GM18498 (cell line): ENCODE measurements around the gene C1orf122.
"Not testable (repeated sequence)": the region's sequence is repeated elsewhere in the genome, so short reads cannot be mapped to it uniquely, and the experiment has no call there.

ENCODE experiments used
- ATAC-seq: cut with Tn5 transposase; IDR thresholded peaks from one replicate; pipeline ENCODE4 v1.9.1; 2021; ENCODE audit warnings: mild to moderate bottlenecking, moderate library complexity; ENCODE audit not compliant: unreplicated experiment

The C1orf122 gene

GRCh38 chr1:37807555-37808368, at the start of gene C1orf122, which contains the start of gene YRDC:
TSS of gene C1orf122 (plus strand) at chr1:37807790. CDS start at chr1:37808405, 615 bp downstream.
TSS of gene YRDC (minus strand) at chr1:37808208. CDS start at chr1:37808180, 28 bp downstream.
- ATAC-seq, result peak; percentile 89

GRCh38 chr1:37759451-37759850, 48.1 kb upstream of the C1orf122 start:
- ATAC-seq, result no peak

- no peak for ATAC-seq
Measured at GRCh38 chr1:37761416-37762095, 46.0 kb upstream of the C1orf122 start.

GRCh38 chr1:37762516-37762915, 45.1 kb upstream of the C1orf122 start:
- ATAC-seq, result no peak

GRCh38 chr1:37763791-37764413, 43.7 kb upstream of the C1orf122 start:
- no peak for ATAC-seq

GRCh38 chr1:37764414-37764825, 43.2 kb upstream of the C1orf122 start:
- no peak for ATAC-seq

- no peak for ATAC-seq
Measured at GRCh38 chr1:37764888-37765441, 42.6 kb upstream of the C1orf122 start, which contains the start of gene EPHA10. TSS of gene EPHA10 (minus strand) at chr1:37765120. CDS start at chr1:37765066, 54 bp downstream.

- ATAC-seq, result no peak
Measured at GRCh38 chr1:37765916-37766664, 41.5 kb upstream of the C1orf122 start.

- ATAC-seq, result no peak
Measured at GRCh38 chr1:37767488-37767887, 40.1 kb upstream of the C1orf122 start.

GRCh38 chr1:37771440-37771839, 36.1 kb upstream of the C1orf122 start:
- not testable (repeated sequence) for ATAC-seq

GRCh38 chr1:37776946-37777516, 30.6 kb upstream of the C1orf122 start:
- ATAC-seq, result no peak

- ATAC-seq, result no peak
Measured at GRCh38 chr1:37778654-37779053, 28.9 kb upstream of the C1orf122 start.

GRCh38 chr1:37782491-37782890, 25.1 kb upstream of the C1orf122 start:
- ATAC-seq, result no peak

- ATAC-seq, result no peak
Measured at GRCh38 chr1:37792943-37793686, 14.5 kb upstream of the C1orf122 start.

- ATAC-seq, result peak; percentile 74
Measured at GRCh38 chr1:37793773-37794371, 13.7 kb upstream of the C1orf122 start, which contains the start of gene MANEAL. TSS of gene MANEAL (plus strand) at chr1:37793847. CDS start at chr1:37794183, 336 bp downstream.

GRCh38 chr1:37794372-37795339, 12.9 kb upstream of the C1orf122 start:
- no peak for ATAC-seq

GRCh38 chr1:37795340-37796125, 12.1 kb upstream of the C1orf122 start:
- ATAC-seq, result no peak
